Aorta (tissue), 5 donors: ENCODE data around the gene ACSM6. TPM values are rescaled to one million over a fixed set of nuclear protein-coding genes. Genes with fewer than 3 reads are reported as not detected.
"Not testable (repeated sequence)": the region's sequence is repeated elsewhere in the genome, so short reads cannot be mapped to it uniquely, and the experiment has no call there.

Experiments
- ATAC-seq: fragments of 200-7000 bp; cut with Tn5 transposase; one replicate; pipeline ENCODE4 v1.9.1; 2022; ENCODE audit warnings: moderate library complexity; ENCODE audit not compliant: low FRiP score
- DNase-seq, 2 donors: peaks; one replicate each; pipeline ENCODE4 v3.0.0-alpha.2; 2020
- H3K27ac ChIP-seq, 2 donors: one replicate each; pipeline ENCODE4 v1.5.1; 2013; ENCODE audit warnings: low read length in 2 of 2, mild to moderate bottlenecking in 2 of 2, moderate library complexity in 2 of 2, control low read depth in 1 of 2, inconsistent platforms in 1 of 2, low read depth in 1 of 2
- H3K27me3 ChIP-seq, 2 donors: one replicate each; pipeline ENCODE4 v1.6.1; 2013; ENCODE audit warnings: control low read depth in 1 of 2, low read length in 1 of 2, mild to moderate bottlenecking in 1 of 2, moderate library complexity in 1 of 2; ENCODE audit not compliant: insufficient read depth in 2 of 2, control insufficient read depth in 1 of 2
- H3K36me3 ChIP-seq, 2 donors: one replicate each; pipeline ENCODE4 v1.6.1; 2013; ENCODE audit warnings: control low read depth in 1 of 2, low read length in 1 of 2, mild to moderate bottlenecking in 1 of 2; ENCODE audit not compliant: insufficient read depth in 2 of 2, control insufficient read depth in 1 of 2
- H3K4me1 ChIP-seq, 2 donors: one replicate each; pipeline ENCODE4 v1.6.1; 2013; ENCODE audit warnings: low read length in 2 of 2, control low read depth in 1 of 2, mild to moderate bottlenecking in 1 of 2, moderate library complexity in 1 of 2; ENCODE audit not compliant: insufficient read depth in 2 of 2, control insufficient read depth in 1 of 2
- H3K4me3 ChIP-seq, 2 donors: one replicate each; pipeline ENCODE4 v1.5.1; 2013; ENCODE audit warnings: low read length in 2 of 2, control low read depth in 1 of 2, mild to moderate bottlenecking in 1 of 2
- H3K9me3 ChIP-seq: one replicate; pipeline ENCODE4 v1.6.1; 2013; ENCODE audit warnings: mild to moderate bottlenecking, low read length; ENCODE audit not compliant: control insufficient read depth
- WGBS, 2 donors: extraction: QIAGEN DNeasy Blood & Tissue Kit; methylation state at CpG; one replicate each; pipeline ENCODE4 v1.1.7; 2013; 5-methylcytosine and 5-hydroxymethylcytosine counted together
- intact Hi-C, 2 donors: fragments of 100-400 bp; cut with DNase I; formaldehyde crosslinking; loops; one replicate each; pipeline versions ENCODE4 v1.14.2 to v1.15.0; 2022
- polyA plus RNA-seq, 2 donors: library from polyadenylated mRNA; stranded (reverse); fragments of 200-250 nt; gene quantifications; one replicate each; pipeline ENCODE4 v1.2.3, GENCODE V29; 2013
- total RNA-seq, 2 donors: library from RNA; stranded (reverse); fragmentation: NEBNext Ultra II Directional; extraction: Animal tissue kit (Norgen Biotek cat#: 25700); gene quantifications; one replicate each; pipeline ENCODE4 v1.2.1, GENCODE V29; 2021
- donor health status: healthy with polysubstance abuse.
- donor health status: Bipolar disorder and iron deficiency.
- donor health status: DM: no; HTN: no; CAD: no.
- donor health status: DM: no; HTN: no; CAD: no.
- donor health status: DM: yes; HTN: yes; CAD: no.

Gene ACSM6
- total and polyA plus RNA-seq, 4 donors = 0.99 TPM; not detected in 3

GRCh38 chr10:95236068-95236903 lies 42.2 kb downstream of the ACSM6 start:
- intact Hi-C loops = no loop called here

GRCh38 chr10:95237376-95238170 lies 43.5 kb downstream of the ACSM6 start:
- WGBS, 2 donors = 79 to 87% methylated on average over 12 of the region's 12 CpGs
- Histone ChIP-seq H3K36me3 (peaks cover 9 to 15% of the 10 kb centered on the region in 2 donors), H3K4me3 (no peak overlapping the region), H3K27ac (no peak overlapping the region), H3K9me3 (no peaks in the 10 kb centered on the region), H3K27me3 (no peaks in the 10 kb centered on the region), H3K4me1 (peaks cover 0 to 5% of the 10 kb centered on the region in 2 donors)
- intact Hi-C loops = no loop called here
- DNase-seq (no peak), ATAC-seq (no peak)

More at GRCh38 chr10:95236068-95236903, 42.2 kb downstream of the ACSM6 start:
- Histone ChIP-seq H3K27me3 (no peaks in the 10 kb centered on the region), H3K27ac (peak overlapping the region in 1 of 2 donors; percentile 10), H3K9me3 (no peaks in the 10 kb centered on the region), H3K36me3 (peaks cover 9 to 13% of the 10 kb centered on the region in 2 donors), H3K4me1 (no peaks in the 10 kb centered on the region), H3K4me3 (no peak overlapping the region)
- DNase-seq (no peak), ATAC-seq (no peak)
- 48 to 49% methylated on average over 6 of the region's 6 CpGs for WGBS, 2 donors

- H3K27me3 ChIP-seq, H3K9me3 ChIP-seq, DNase-seq, H3K4me1 ChIP-seq, ATAC-seq, H3K4me3 ChIP-seq, H3K27ac ChIP-seq: not testable (repeated sequence)
- intact Hi-C loops = loop anchor here (5.0 to 10.0 kb wide), 6 partner anchors 38 to 365 kb away; no protein-coding TSS in a partner anchor
- peaks cover 9 to 12% of the 10 kb centered on the region in 2 donors for H3K36me3 ChIP-seq
- 95 to 96% methylated on average over 3 of the region's 3 CpGs for WGBS, 2 donors
Measured at GRCh38 chr10:95240096-95240495, 46.1 kb downstream of the ACSM6 start.

- Histone ChIP-seq H3K36me3 (peaks cover 9 to 14% of the 10 kb centered on the region in 2 donors), H3K27ac (no peak overlapping the region), H3K9me3 (no peaks in the 10 kb centered on the region), H3K27me3 (no peaks in the 10 kb centered on the region), H3K4me1 (peaks cover 0 to 5% of the 10 kb centered on the region in 2 donors), H3K4me3 (no peak overlapping the region)
- 96 to 97% methylated on average over 6 of the region's 6 CpGs for WGBS, 2 donors
- intact Hi-C loops = loop anchor here (5.0 to 10.0 kb wide), 6 partner anchors 39 to 364 kb away; no protein-coding TSS in a partner anchor
- no peak for DNase-seq
- no peak for ATAC-seq
Measured at GRCh38 chr10:95240811-95241210, 46.8 kb downstream of the ACSM6 start.

- H3K4me3 ChIP-seq = no peak overlapping the region
- 10 to 51% methylated on average over 4 of the region's 4 CpGs for WGBS, 2 donors
- no peak for DNase-seq
- peak overlapping the region in 1 of 2 donors; percentile 60 for H3K27ac ChIP-seq
- H3K36me3 ChIP-seq = peaks cover 8 to 13% of the 10 kb centered on the region in 2 donors
- intact Hi-C loops = loop anchor here (5.0 to 10.0 kb wide), 6 partner anchors 39 to 363 kb away; no protein-coding TSS in a partner anchor
- H3K9me3 ChIP-seq = no peaks in the 10 kb centered on the region
- H3K27me3 ChIP-seq = no peaks in the 10 kb centered on the region
- no peak for ATAC-seq
- H3K4me1 ChIP-seq = peaks cover 0 to 5% of the 10 kb centered on the region in 2 donors
Measured at GRCh38 chr10:95241533-95241932, 47.5 kb downstream of the ACSM6 start.

- ATAC-seq (no peak), DNase-seq (no peak)
- H3K4me3 ChIP-seq = no peak overlapping the region
- H3K27ac ChIP-seq = no peak overlapping the region
- peaks cover 5 to 10% of the 10 kb centered on the region in 2 donors for H3K36me3 ChIP-seq
- intact Hi-C loops = loop anchor here (5.0 to 10.0 kb wide), 6 partner anchors 40 to 362 kb away; no protein-coding TSS in a partner anchor
- H3K27me3 ChIP-seq = no peaks in the 10 kb centered on the region
- H3K4me1 ChIP-seq = peaks cover 0 to 5% of the 10 kb centered on the region in 2 donors
- WGBS, 2 donors = 69 to 72% methylated on average over 8 of the region's 8 CpGs
- no peaks in the 10 kb centered on the region for H3K9me3 ChIP-seq
Measured at GRCh38 chr10:95242581-95243317, 48.7 kb downstream of the ACSM6 start.

- Histone ChIP-seq H3K9me3 (no peaks in the 10 kb centered on the region), H3K27me3 (no peaks in the 10 kb centered on the region), H3K36me3 (peaks cover 2 to 7% of the 10 kb centered on the region in 2 donors), H3K4me1 (peaks cover 0 to 5% of the 10 kb centered on the region in 2 donors), H3K4me3 (no peak overlapping the region), H3K27ac (no peak overlapping the region)
- 59 to 71% methylated on average over 3 of the region's 3 CpGs for WGBS, 2 donors
- intact Hi-C loops = loop anchor here (5.0 to 10.0 kb wide), 6 partner anchors 41 to 362 kb away; no protein-coding TSS in a partner anchor
- DNase-seq (no peak), ATAC-seq (no peak)
Measured at GRCh38 chr10:95243318-95243617, 49.2 kb downstream of the ACSM6 start.

- H3K36me3 ChIP-seq = peaks cover 0 to 7% of the 10 kb centered on the region in 2 donors
- H3K27me3 ChIP-seq = no peaks in the 10 kb centered on the region
- intact Hi-C loops = loop anchor here (5.0 to 10.0 kb wide), 6 partner anchors 42 to 361 kb away; no protein-coding TSS in a partner anchor
- H3K4me3 ChIP-seq = no peak overlapping the region
- H3K9me3 ChIP-seq = no peaks in the 10 kb centered on the region
- DNase-seq (no peak), ATAC-seq (no peak)
- H3K27ac ChIP-seq = no peak overlapping the region
- peaks cover 1 to 7% of the 10 kb centered on the region in 2 donors for H3K4me1 ChIP-seq
- 69 to 70% methylated on average over 2 of the region's 2 CpGs for WGBS, 2 donors
Measured at GRCh38 chr10:95244152-95244551, 50.1 kb downstream of the ACSM6 start.
